Mucosa of descending colon (tissue), 3 donors: ENCODE measurements around the gene SLC2A4. TPM values are rescaled to one million over a fixed set of nuclear protein-coding genes. Genes with fewer than 3 reads are reported as not detected.
"Not testable (repeated sequence)": the region's sequence is repeated elsewhere in the genome, so short reads cannot be mapped to it uniquely, and the experiment has no call there.

ENCODE experiments used
- ATAC-seq: fragments of 200-7000 bp; cut with Tn5 transposase; one replicate; pipeline ENCODE4 v1.9.1; 2020; ENCODE audit warnings: mild to moderate bottlenecking, moderate library complexity
- DNase-seq, 3 donors: peaks; one replicate each; pipeline ENCODE4 v3.0.0-alpha.2; 2020
- H3K36me3 ChIP-seq: fragments of 200-600 bp; one replicate; pipeline ENCODE4 v1.8.0; 2021; ENCODE audit warnings: low read depth, mild to moderate bottlenecking
- H3K4me1 ChIP-seq: fragments of 200-600 bp; one replicate; pipeline ENCODE4 v1.8.0; 2021; ENCODE audit warnings: low read depth, mild to moderate bottlenecking
- H3K4me3 ChIP-seq: fragments of 200-600 bp; one replicate; pipeline ENCODE4 v1.8.0; 2021; ENCODE audit warnings: mild to moderate bottlenecking
- H3K9me3 ChIP-seq: fragments of 200-600 bp; one replicate; pipeline ENCODE4 v1.8.0; 2021; ENCODE audit warnings: mild to moderate bottlenecking
- CTCF ChIP-seq: fragments of 200-600 bp; IDR thresholded peaks from one replicate; pipeline ENCODE4 v1.8.0; 2022; ENCODE audit warnings: antibody characterized with exemption, mild to moderate bottlenecking
- intact Hi-C, 2 donors: fragments of 100-400 bp; cut with DNase I in 1 of 2; cut with micrococcal nuclease in 1 of 2; formaldehyde crosslinking; loops; one replicate each; pipeline versions ENCODE4 v1.11.0 to v1.11.1; 2022; cut with DNase I, micrococcal nuclease
- total RNA-seq, 3 donors: library from RNA; stranded (reverse); fragmentation: NEBNext Ultra II Directional in 2 of 3; extraction: Animal tissue kit (Norgen Biotek cat#: 25700) in 2 of 3; gene quantifications; one replicate each; pipeline versions ENCODE4 v1.2.1 to v1.2.4, GENCODE V29; 2021 to 2023
- donor health status: DM: no; HTN: no; CAD: no; lungs with moderate emphysema.
- donor health status: DM: no; HTN: no; CAD: no.
- donor health status: DM: no; HTN: yes; CAD: no.

Gene SLC2A4
- total RNA-seq, 3 donors from 2014 or later, result 5.3 to 78.2 (median 6.1) TPM

GRCh38 chr17:7328840-7329373 lies 47.4 kb downstream of the SLC2A4 start, which contains the start of gene NEURL4:
Gene NEURL4 (minus strand): TSS chr17:7329335. CDS start chr17:7329312, 23 bp downstream.
- no peaks in the 10 kb centered on the region for H3K9me3 ChIP-seq
- H3K4me1 ChIP-seq, result peaks cover 12% of the 10 kb centered on the region
- peaks cover 3% of the 10 kb centered on the region for H3K36me3 ChIP-seq
- peak within 1 kb of the TSS; percentile 75 for H3K4me3 ChIP-seq
- intact Hi-C loops, result no loop called here
- ATAC-seq, result peak; percentile 26
- peak in 1 of 3 donors; percentile 40 for DNase-seq
- TF ChIP-seq CTCF, result no peak

- Histone ChIP-seq H3K9me3 (no peaks in the 10 kb centered on the region), H3K4me3 (peak overlapping the region; percentile 75), H3K4me1 (peaks cover 12% of the 10 kb centered on the region), H3K36me3 (peaks cover 3% of the 10 kb centered on the region)
- DNase-seq (peak; percentile 98 to 100 (median 99)), ATAC-seq (peak; percentile 93)
- intact Hi-C loops, result no loop called here
- TF ChIP-seq CTCF, result no peak
Measured at GRCh38 chr17:7329374-7329996, 48.0 kb downstream of the SLC2A4 start.

- Histone ChIP-seq H3K4me1 (peaks cover 12% of the 10 kb centered on the region), H3K4me3 (peak overlapping the region; percentile 75), H3K9me3 (no peaks in the 10 kb centered on the region), H3K36me3 (peaks cover 3% of the 10 kb centered on the region)
- intact Hi-C loops, result no loop called here
- DNase-seq (peak; percentile 78 to 87 (median 85)), ATAC-seq (peak; percentile 66)
- TF ChIP-seq CTCF, result no peak
Measured at GRCh38 chr17:7329997-7330637, 48.6 kb downstream of the SLC2A4 start.

GRCh38 chr17:7330638-7331015 lies 49.1 kb downstream of the SLC2A4 start:
- no peak for ATAC-seq
- Histone ChIP-seq H3K4me3 (no peak overlapping the region), H3K9me3 (no peaks in the 10 kb centered on the region), H3K4me1 (peaks cover 12% of the 10 kb centered on the region), H3K36me3 (peaks cover 3% of the 10 kb centered on the region)
- intact Hi-C loops, result no loop called here
- peak in 1 of 3 donors; percentile 57 for DNase-seq
- TF ChIP-seq CTCF, result no peak

GRCh38 chr17:7332111-7332510 lies 50.6 kb downstream of the SLC2A4 start:
- Histone ChIP-seq H3K9me3 (no peaks in the 10 kb centered on the region), H3K4me1 (peaks cover 12% of the 10 kb centered on the region), H3K36me3 (peaks cover 3% of the 10 kb centered on the region), H3K4me3 (no peak overlapping the region)
- ATAC-seq (no peak), DNase-seq (no peak)
- intact Hi-C loops, result no loop called here
- TF ChIP-seq CTCF, result no peak

GRCh38 chr17:7332600-7333069 lies 51.1 kb downstream of the SLC2A4 start:
- DNase-seq, ATAC-seq, intact Hi-C loops, H3K4me3 ChIP-seq, H3K36me3 ChIP-seq, H3K9me3 ChIP-seq: not testable (repeated sequence)
- H3K4me1 ChIP-seq, result peaks cover 12% of the 10 kb centered on the region
